H9 (cell line): ENCODE results near the gene SPAG6. TPM values are rescaled to one million over a fixed set of nuclear protein-coding genes. Genes with fewer than 3 reads are reported as not detected.

Experiments used
- DNase-seq: peaks from one replicate; pipeline ENCODE4 v3.0.0-alpha.2; 2017
- H2AFZ ChIP-seq: one replicate; pipeline ENCODE4 v1.6.1; 2013; ENCODE audit warnings: mild to moderate bottlenecking, low read length, control low read depth, moderate library complexity
- H2AK5ac ChIP-seq: 2 replicates; pipeline ENCODE4 v1.6.1; 2013; ENCODE audit warnings: low read length, control low read depth, mixed read lengths; ENCODE audit not compliant: insufficient read length
- H2BK120ac ChIP-seq: one replicate; pipeline ENCODE4 v1.6.1; 2013; ENCODE audit warnings: low read depth, mild to moderate bottlenecking, low read length, control low read depth, inconsistent platforms; ENCODE audit not compliant: poor library complexity, severe bottlenecking
- H2BK12ac ChIP-seq: 2 replicates; pipeline ENCODE4 v1.6.1; 2013; ENCODE audit warnings: low read length, control low read depth, mixed read lengths, low read depth; ENCODE audit not compliant: insufficient read length
- H2BK15ac ChIP-seq: 2 replicates; pipeline ENCODE4 v1.6.1; 2013; ENCODE audit warnings: low read depth, low read length, control low read depth
- H2BK20ac ChIP-seq: one replicate; pipeline ENCODE4 v1.6.1; 2013; ENCODE audit warnings: low read depth, mild to moderate bottlenecking, low read length, control low read depth, inconsistent platforms; ENCODE audit not compliant: poor library complexity, severe bottlenecking
- H2BK5ac ChIP-seq: 2 replicates; pipeline ENCODE4 v1.6.1; 2013; ENCODE audit warnings: low read length, control low read depth, mixed read lengths; ENCODE audit not compliant: insufficient read length
- H3K14ac ChIP-seq: 2 replicates; pipeline ENCODE4 v1.6.1; 2013; ENCODE audit warnings: low read length, control low read depth; ENCODE audit not compliant: insufficient read depth
- H3K18ac ChIP-seq: 2 replicates; pipeline ENCODE4 v1.6.1; 2013; ENCODE audit warnings: low read depth, mild to moderate bottlenecking, mixed read lengths, low read length, control low read depth; ENCODE audit not compliant: insufficient read length
- H3K23ac ChIP-seq: 2 replicates; pipeline ENCODE4 v1.6.1; 2013; ENCODE audit warnings: low read length, control low read depth, mixed read lengths, low read depth; ENCODE audit not compliant: insufficient read length
- H3K23me2 ChIP-seq: 2 replicates; pipeline ENCODE4 v1.6.1; 2013; ENCODE audit warnings: low read depth, mild to moderate bottlenecking, mixed read lengths, low read length, control low read depth; ENCODE audit not compliant: insufficient read length, poor library complexity, severe bottlenecking
- H3K27ac ChIP-seq: 2 replicates; pipeline ENCODE4 v1.5.1; 2013; ENCODE audit warnings: low read length, control low read depth, mixed read lengths, low read depth; ENCODE audit not compliant: insufficient read length
- H3K27me3 ChIP-seq: 2 replicates; pipeline ENCODE4 v1.6.1; 2013; ENCODE audit warnings: low read length, control low read depth, inconsistent platforms; ENCODE audit not compliant: insufficient read depth
- H3K4ac ChIP-seq: 2 replicates; pipeline ENCODE4 v1.6.1; 2013; ENCODE audit warnings: low read depth, mild to moderate bottlenecking, control low read depth, inconsistent platforms, low read length, moderate library complexity
- H3K4me1 ChIP-seq: 2 replicates; pipeline ENCODE4 v1.6.1; 2013; ENCODE audit warnings: low read length, control low read depth, inconsistent platforms; ENCODE audit not compliant: insufficient read depth
- H3K4me2 ChIP-seq: 2 replicates; pipeline ENCODE4 v1.6.1; 2013; ENCODE audit warnings: low read length, control low read depth, mixed read lengths; ENCODE audit not compliant: insufficient read length, insufficient read depth
- H3K56ac ChIP-seq: 2 replicates; pipeline ENCODE4 v1.6.1; 2013; ENCODE audit warnings: low read depth, mild to moderate bottlenecking, mixed read lengths, low read length, control low read depth; ENCODE audit not compliant: insufficient read length
- H3K79me1 ChIP-seq: 2 replicates; pipeline ENCODE4 v1.6.1; 2013; ENCODE audit warnings: low read depth, mild to moderate bottlenecking, moderate library complexity, low read length, control low read depth, inconsistent platforms; ENCODE audit not compliant: insufficient read depth, poor library complexity, severe bottlenecking
- H3K79me2 ChIP-seq: 2 replicates; pipeline ENCODE4 v1.6.1; 2013; ENCODE audit warnings: low read length, control low read depth, inconsistent platforms; ENCODE audit not compliant: insufficient read depth
- H3K9ac ChIP-seq: 2 replicates; pipeline ENCODE4 v1.6.1; 2013; ENCODE audit warnings: low read length, control low read depth, mixed read lengths; ENCODE audit not compliant: insufficient read length; ENCODE audit errors: extremely low read depth
- H3K9me3 ChIP-seq: one replicate; pipeline ENCODE4 v1.6.1; 2013; ENCODE audit warnings: low read depth, low read length, inconsistent platforms; ENCODE audit not compliant: control insufficient read depth
- H3T11ph ChIP-seq: one replicate; pipeline ENCODE4 v1.6.1; 2013; ENCODE audit warnings: mild to moderate bottlenecking, low read length, control low read depth, inconsistent platforms
- H4K20me1 ChIP-seq: one replicate; pipeline ENCODE4 v1.6.1; 2013; ENCODE audit not compliant: control insufficient read depth, insufficient read length, insufficient read depth
- H4K5ac ChIP-seq: 2 replicates; pipeline ENCODE4 v1.6.1; 2013; ENCODE audit warnings: low read depth, mild to moderate bottlenecking, mixed read lengths, low read length, control low read depth; ENCODE audit not compliant: insufficient read length
- H4K8ac ChIP-seq: replicated peaks from 2 replicates; pipeline ENCODE4 v1.6.1; 2013; ENCODE audit warnings: low read length, control low read depth, mixed read lengths, low read depth; ENCODE audit not compliant: insufficient read length
- H4K91ac ChIP-seq: 2 replicates; pipeline ENCODE4 v1.6.1; 2013; ENCODE audit warnings: low read depth, mild to moderate bottlenecking, moderate library complexity, mixed read lengths, low read length, control low read depth; ENCODE audit not compliant: insufficient read length
- H3K27ac Mint-ChIP-seq, 3 experiments: 2 replicates in 2 of 3; 3 replicates in 1 of 3; pipeline ENCODE4 v1.8.0; 2020 to 2021; ENCODE audit warnings: mixed read lengths in 3 of 3, mild to moderate bottlenecking in 1 of 3, moderate library complexity in 1 of 3
- H3K27me3 Mint-ChIP-seq: 2 replicates; pipeline ENCODE4 v1.8.0; 2021; ENCODE audit warnings: low read depth, mild to moderate bottlenecking, moderate library complexity, mixed read lengths
- H3K36me3 Mint-ChIP-seq, 3 experiments: 2 replicates in 2 of 3; 3 replicates in 1 of 3; pipeline ENCODE4 v1.8.0; 2020 to 2021; ENCODE audit warnings: low read depth in 3 of 3, mixed read lengths in 3 of 3; ENCODE audit not compliant: insufficient read depth in 1 of 3
- H3K4me1 Mint-ChIP-seq, 2 experiments: 2 replicates each; pipeline ENCODE4 v1.8.0; 2020; ENCODE audit warnings: mixed read lengths in 2 of 2
- H3K4me3 Mint-ChIP-seq, 2 experiments: 2 replicates in 1 of 2; 3 replicates in 1 of 2; pipeline ENCODE4 v1.8.0; 2020 to 2021; ENCODE audit warnings: mild to moderate bottlenecking in 2 of 2, mixed read lengths in 2 of 2, moderate library complexity in 1 of 2
- H3K9me3 Mint-ChIP-seq, 2 experiments: 2 replicates in 1 of 2; 3 replicates in 1 of 2; pipeline ENCODE4 v1.8.0; 2020; ENCODE audit warnings: mild to moderate bottlenecking in 2 of 2, mixed read lengths in 2 of 2, moderate library complexity in 1 of 2
- WGBS: extraction: QIAGEN DNeasy Blood & Tissue Kit; methylation state at CpG from one replicate; pipeline ENCODE4 v1.1.7; 2013; ENCODE audit warnings: missing lambda C conversion rate, low lambda C conversion rate, mixed read lengths; ENCODE audit not compliant: insufficient read length; ENCODE audit errors: extremely low coverage; 5-methylcytosine and 5-hydroxymethylcytosine counted together
- total RNA-seq: library from RNA; stranded (reverse); gene quantifications from 2 replicates; pipeline ENCODE4 v1.2.1, GENCODE V29; 2021
- TF ChIP-seq, protein P1 (sequence below): fragments of 200-600 bp; sonication (generic); conservative IDR thresholded peaks from 3 replicates; pipeline ENCODE4 v1.8.0; 2021; ENCODE audit warnings: antibody characterized with exemption, mild to moderate bottlenecking

Gene SPAG6
- total RNA-seq, 1 experiment from 2014 or later: 0.24 TPM

DNA sequence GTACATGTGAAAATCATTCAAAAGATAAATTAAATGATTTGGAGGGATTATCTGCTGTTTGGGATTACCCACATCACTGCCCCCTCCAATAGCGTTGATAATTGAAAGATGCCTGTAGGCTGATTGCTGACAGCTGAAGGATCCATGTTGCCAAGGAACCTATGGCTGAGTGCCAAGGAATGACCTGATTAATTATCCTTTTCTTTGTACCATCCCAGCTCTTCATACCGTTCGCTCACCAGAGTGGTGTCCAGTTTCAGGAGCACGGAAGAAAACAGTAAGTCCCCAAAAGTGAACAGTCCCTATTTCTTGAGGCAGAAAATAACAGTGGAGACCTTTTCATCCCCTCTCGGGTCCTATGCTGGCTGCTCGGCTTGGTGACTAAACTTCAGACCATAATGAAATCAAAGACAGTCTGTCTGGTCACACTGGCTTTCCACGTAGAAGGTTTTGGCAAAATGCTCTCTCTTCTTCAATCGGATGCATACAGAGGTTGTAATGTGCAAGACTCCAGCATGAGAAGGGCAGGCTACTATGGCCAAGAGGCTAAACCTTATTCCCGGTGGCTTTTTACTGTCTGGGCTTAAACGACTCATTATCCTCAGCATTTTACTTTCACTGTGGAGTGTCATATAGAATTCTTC is 108.8 kb downstream of the SPAG6 start:
- DNase-seq: no peak
- Histone ChIP-seq H4K20me1 (no peaks in the 10 kb centered on the region), H3K23ac (no peak overlapping the region), H3K79me1 (no peaks in the 10 kb centered on the region), H2BK5ac (no peak overlapping the region), H3K14ac (no peak overlapping the region), H4K5ac (no peak overlapping the region), H2BK12ac (no peak overlapping the region), H2BK15ac (no peak overlapping the region), H3K9ac (no peak overlapping the region), H3K56ac (no peak overlapping the region), H3K79me2 (no peaks in the 10 kb centered on the region), H2BK20ac (no peak overlapping the region), H3T11ph (no peak overlapping the region), H4K8ac (no peak overlapping the region), H3K23me2 (no peaks in the 10 kb centered on the region), H2AFZ (no peak overlapping the region), H3K9me3 (no peaks in the 10 kb centered on the region), H3K4me2 (no peak overlapping the region), H2BK120ac (no peak overlapping the region), H2AK5ac (no peak overlapping the region), H3K4ac (no peak overlapping the region), H3K27ac (no peak overlapping the region), H4K91ac (no peak overlapping the region), H3K18ac (no peak overlapping the region), H3K27me3 (no peaks in the 10 kb centered on the region), H3K4me1 (no peaks in the 10 kb centered on the region)
- Mint-ChIP-seq H3K4me1 (no peaks in the 10 kb centered on the region), H3K9me3 (peaks cover 6 to 8% of the 10 kb centered on the region in 2 experiments; a peak in 2 of 5 replicates), H3K27ac (no peak overlapping the region), H3K4me3 (no peak overlapping the region), H3K27me3 (peaks cover 2% of the 10 kb centered on the region), H3K36me3 (peaks cover 0 to 5% (median 0%) of the 10 kb centered on the region in 3 experiments; a peak in 1 of 7 replicates)
- TF ChIP-seq, protein P1, sequence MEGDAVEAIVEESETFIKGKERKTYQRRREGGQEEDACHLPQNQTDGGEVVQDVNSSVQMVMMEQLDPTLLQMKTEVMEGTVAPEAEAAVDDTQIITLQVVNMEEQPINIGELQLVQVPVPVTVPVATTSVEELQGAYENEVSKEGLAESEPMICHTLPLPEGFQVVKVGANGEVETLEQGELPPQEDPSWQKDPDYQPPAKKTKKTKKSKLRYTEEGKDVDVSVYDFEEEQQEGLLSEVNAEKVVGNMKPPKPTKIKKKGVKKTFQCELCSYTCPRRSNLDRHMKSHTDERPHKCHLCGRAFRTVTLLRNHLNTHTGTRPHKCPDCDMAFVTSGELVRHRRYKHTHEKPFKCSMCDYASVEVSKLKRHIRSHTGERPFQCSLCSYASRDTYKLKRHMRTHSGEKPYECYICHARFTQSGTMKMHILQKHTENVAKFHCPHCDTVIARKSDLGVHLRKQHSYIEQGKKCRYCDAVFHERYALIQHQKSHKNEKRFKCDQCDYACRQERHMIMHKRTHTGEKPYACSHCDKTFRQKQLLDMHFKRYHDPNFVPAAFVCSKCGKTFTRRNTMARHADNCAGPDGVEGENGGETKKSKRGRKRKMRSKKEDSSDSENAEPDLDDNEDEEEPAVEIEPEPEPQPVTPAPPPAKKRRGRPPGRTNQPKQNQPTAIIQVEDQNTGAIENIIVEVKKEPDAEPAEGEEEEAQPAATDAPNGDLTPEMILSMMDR: no peak
- no CpG with 5 or more reads among the region's 10 CpGs for WGBS
